ENCODE data around the gene PPFIBP2. TPM values are rescaled to one million over a fixed set of nuclear protein-coding genes. Genes with fewer than 3 reads are reported as not detected.

Gene PPFIBP2
- total RNA-seq, 1 donor from 2014 or later: 8.7 TPM

- H3K36me3 ChIP-seq: no peaks in the 10 kb centered on the region
- peaks cover 6% of the 10 kb centered on the region for H3K9me3 Mint-ChIP-seq
Observed at GRCh38 chr11:7522546-7522945, 8.7 kb downstream of the PPFIBP2 start.

GRCh38 chr11:7523416-7524210 lies 9.8 kb downstream of the PPFIBP2 start:
- Histone ChIP-seq H3K4me1 (no peaks in the 10 kb centered on the region), H3K36me3 (no peaks in the 10 kb centered on the region), H4K20me1 (ENCODE audit: low read depth) (no peaks in the 10 kb centered on the region), H3K4me2 (no peak overlapping the region), H3K4me3 (no peak overlapping the region), H2AFZ (replicated peaks) (no peak overlapping the region), H3K9me3 (ENCODE audit: low read depth) (no peaks in the 10 kb centered on the region), H3K79me2 (ENCODE audit: low read depth) (no peaks in the 10 kb centered on the region), H3F3A (ENCODE audit: low read depth) (no peaks in the 10 kb centered on the region), H3K9ac (no peak overlapping the region), H3K27ac (no peak overlapping the region), H3K27me3 (no peaks in the 10 kb centered on the region)
- Mint-ChIP-seq H3K27me3 (ENCODE audit: insufficient read depth, low read depth) (peaks cover 12% of the 10 kb centered on the region), H3K4me1 (peaks cover 6% of the 10 kb centered on the region), H3K27ac (no peak overlapping the region), H3K4me3 (no peak overlapping the region), H3K9me3 (peaks cover 2% of the 10 kb centered on the region), H3K36me3 (no peaks in the 10 kb centered on the region)
- DNase-seq (ENCODE audit: low spot score): no peak
- TF ChIP-seq EZH2 (IDR thresholded peaks at IDR 0.05): no peak
- no peak for TF ChIP-seq EZH2phosphoT487 (IDR thresholded peaks at IDR 0.05)
- no peak for TF ChIP-seq CTCF (IDR thresholded peaks at IDR 0.05)

More at GRCh38 chr11:7522546-7522945, 8.7 kb downstream of the PPFIBP2 start:
- Histone ChIP-seq H4K20me1 (ENCODE audit: low read depth) (no peaks in the 10 kb centered on the region), H3K4me2 (no peak overlapping the region), H3K9ac (no peak overlapping the region), H3K4me1 (no peaks in the 10 kb centered on the region), H3K9me3 (ENCODE audit: low read depth) (no peaks in the 10 kb centered on the region), H2AFZ (replicated peaks) (no peak overlapping the region), H3K4me3 (no peak overlapping the region), H3K79me2 (ENCODE audit: low read depth) (no peaks in the 10 kb centered on the region), H3K27me3 (no peaks in the 10 kb centered on the region), H3K27ac (no peak overlapping the region), H3F3A (ENCODE audit: low read depth) (no peaks in the 10 kb centered on the region)
- Mint-ChIP-seq H3K27ac (no peak overlapping the region), H3K36me3 (no peaks in the 10 kb centered on the region), H3K4me1 (peaks cover 6% of the 10 kb centered on the region), H3K4me3 (no peak overlapping the region), H3K27me3 (ENCODE audit: insufficient read depth, low read depth) (peaks cover 16% of the 10 kb centered on the region)
- DNase-seq (ENCODE audit: low spot score): no peak
- TF ChIP-seq EZH2phosphoT487 (IDR thresholded peaks at IDR 0.05): no peak
- TF ChIP-seq EZH2 (IDR thresholded peaks at IDR 0.05): no peak
- no peak for TF ChIP-seq CTCF (IDR thresholded peaks at IDR 0.05)

GRCh38 chr11:7524462-7525235 lies 10.8 kb downstream of the PPFIBP2 start:
- Histone ChIP-seq H3K79me2 (ENCODE audit: low read depth) (no peaks in the 10 kb centered on the region), H3K27me3 (no peaks in the 10 kb centered on the region), H3K9me3 (ENCODE audit: low read depth) (no peaks in the 10 kb centered on the region), H2AFZ (replicated peaks) (no peak overlapping the region), H3K27ac (no peak overlapping the region), H3K4me2 (no peak overlapping the region), H4K20me1 (ENCODE audit: low read depth) (no peaks in the 10 kb centered on the region), H3K4me3 (no peak overlapping the region), H3K9ac (no peak overlapping the region), H3K36me3 (no peaks in the 10 kb centered on the region), H3K4me1 (no peaks in the 10 kb centered on the region), H3F3A (ENCODE audit: low read depth) (no peaks in the 10 kb centered on the region)
- peaks cover 13% of the 10 kb centered on the region for H3K27me3 Mint-ChIP-seq (ENCODE audit: insufficient read depth, low read depth)
- no peak for TF ChIP-seq EZH2 (IDR thresholded peaks at IDR 0.05)
- H3K9me3 Mint-ChIP-seq: no peaks in the 10 kb centered on the region
- H3K4me1 Mint-ChIP-seq: peaks cover 6% of the 10 kb centered on the region
- H3K4me3 Mint-ChIP-seq: no peak overlapping the region
- peak; percentile 19 for DNase-seq (ENCODE audit: low spot score)
- H3K36me3 Mint-ChIP-seq: no peaks in the 10 kb centered on the region
- no peak overlapping the region for H3K27ac Mint-ChIP-seq

Data from neural progenitor cell (in vitro differentiated cells).